Left ventricle myocardium superior (tissue), 1 donor: ENCODE measurements around the gene DNAJC10. TPM values are rescaled to one million over a fixed set of nuclear protein-coding genes. Genes with fewer than 3 reads are reported as not detected.

Experiments
- ATAC-seq: fragments of 200-7000 bp; cut with Tn5 transposase; one replicate; pipeline ENCODE4 v1.9.1; 2020; ENCODE audit warnings: mild to moderate bottlenecking, moderate library complexity
- DNase-seq: peaks from one replicate; pipeline ENCODE4 v3.0.0-alpha.2; 2020
- intact Hi-C: fragments of 100-400 bp; cut with micrococcal nuclease; formaldehyde crosslinking; loops from one replicate; pipeline ENCODE4 v1.11.0; 2022
- total RNA-seq: library from RNA; stranded (reverse); fragmentation: NEBNext Ultra II Directional; extraction: Animal tissue kit (Norgen Biotek cat#: 25700); gene quantifications from one replicate; pipeline ENCODE4 v1.2.1, GENCODE V29; 2021
- donor health status: DM: no; HTN: yes; CAD: no; lungs with severe emphysema.

DNAJC10 gene
- total RNA-seq, 1 donor from 2014 or later: 46.6 TPM

DNA sequence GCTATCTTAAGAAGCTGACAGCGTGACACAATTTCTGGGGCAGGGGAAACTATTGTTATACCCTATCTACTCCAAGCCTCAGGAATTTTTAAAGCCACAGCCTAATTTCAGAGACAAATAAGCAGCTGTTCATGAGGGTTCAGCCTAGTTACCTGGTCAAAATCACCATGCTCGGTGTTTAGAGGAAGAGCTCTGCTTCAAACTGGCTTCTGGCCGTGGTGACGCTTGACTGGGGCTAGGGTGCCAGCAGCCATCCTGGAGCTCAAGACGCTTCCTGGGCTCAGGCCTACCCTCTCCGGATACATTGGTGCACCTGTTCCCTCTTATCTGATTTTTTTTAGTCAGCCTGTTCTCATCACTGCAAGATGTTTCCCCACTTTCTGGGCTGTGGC lies 108.7 kb downstream of the DNAJC10 start:
- intact Hi-C loops: no loop called here
- ATAC-seq (no peak), DNase-seq (no peak)

GRCh38 chr2:182826064-182826463 lies 110.0 kb downstream of the DNAJC10 start:
- no peak for ATAC-seq
- no peak for DNase-seq
- intact Hi-C loops: no loop called here

DNA sequence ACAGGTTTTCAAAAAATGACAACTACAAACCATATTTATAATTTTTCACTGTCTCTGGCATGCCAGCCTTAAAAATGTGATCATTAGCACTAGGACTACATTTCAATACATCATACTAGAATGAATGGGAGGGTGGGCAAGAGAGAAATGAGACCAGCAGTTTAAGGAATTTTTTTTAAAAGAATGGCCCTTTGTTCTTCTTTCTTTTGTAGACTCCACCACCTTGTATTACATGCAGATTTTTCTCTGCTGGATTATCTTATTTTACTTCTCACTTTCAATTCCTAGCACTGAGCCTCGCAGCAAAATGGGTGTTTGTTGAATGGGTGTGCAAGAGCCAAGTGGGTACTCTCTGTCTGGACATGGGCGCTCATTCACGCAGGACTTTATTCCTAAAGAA lies 110.4 kb downstream of the DNAJC10 start:
- intact Hi-C loops: no loop called here
- no peak for ATAC-seq
- no peak for DNase-seq

GRCh38 chr2:182827182-182827879 lies 111.3 kb downstream of the DNAJC10 start:
- intact Hi-C loops: no loop called here
- ATAC-seq: no peak
- DNase-seq: no peak

- no peak for DNase-seq
Observed at GRCh38 chr2:182831101-182831500, 115.0 kb downstream of the DNAJC10 start.

GRCh38 chr2:182831921-182832320 lies 115.9 kb downstream of the DNAJC10 start:
- intact Hi-C loops: no loop called here
- DNase-seq: no peak
- no peak for ATAC-seq

More at GRCh38 chr2:182831101-182831500, 115.0 kb downstream of the DNAJC10 start:
- intact Hi-C loops: no loop called here
- no peak for ATAC-seq

GRCh38 chr2:182833084-182833854 lies 117.2 kb downstream of the DNAJC10 start:
- no peak for DNase-seq
- intact Hi-C loops: no loop called here
- ATAC-seq: no peak

DNA sequence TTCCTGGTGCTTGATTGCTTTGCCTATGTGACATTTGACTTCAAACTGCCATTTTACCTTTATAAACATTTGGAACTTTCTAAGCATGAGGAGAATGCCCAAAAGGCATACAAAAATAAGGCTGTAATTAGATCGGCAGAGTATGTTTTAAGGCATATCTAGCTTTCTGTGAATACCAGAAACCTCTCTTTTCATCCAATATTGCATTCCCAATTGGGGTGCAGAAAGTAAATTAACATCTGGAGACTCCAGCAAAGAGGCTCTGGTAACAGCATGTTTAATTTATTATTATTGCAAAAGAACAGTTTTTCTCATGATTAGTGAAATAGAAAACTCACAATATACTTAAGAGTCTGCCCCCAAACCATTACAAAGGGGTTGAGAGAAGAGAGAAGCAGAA lies 118.2 kb downstream of the DNAJC10 start:
- intact Hi-C loops: no loop called here
- DNase-seq (no peak), ATAC-seq (no peak)

DNA sequence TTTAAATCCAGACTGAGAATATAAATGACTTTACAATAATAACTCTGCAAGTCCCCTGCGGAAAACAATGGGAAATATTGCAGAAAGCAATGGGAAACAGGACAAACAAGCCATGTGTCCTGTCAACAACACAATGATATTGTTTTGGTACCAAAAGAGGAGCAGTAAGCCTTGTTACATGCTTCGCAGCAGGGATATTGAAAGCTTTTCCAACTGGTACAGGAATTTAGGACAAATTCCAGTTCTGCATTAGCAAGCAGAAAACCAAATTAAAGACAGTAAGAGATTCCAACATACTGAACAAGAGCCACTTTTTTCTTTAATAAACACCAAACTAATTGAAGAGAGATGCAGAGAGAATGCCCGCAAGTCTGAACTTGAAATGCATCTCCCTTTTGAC lies 120.4 kb downstream of the DNAJC10 start:
- intact Hi-C loops: no loop called here
- ATAC-seq (no peak), DNase-seq (no peak)

Other genes starting within 250 kb of the DNAJC10 start
- 1.1 TPM for gene FRZB, start 150.4 kb downstream of the DNAJC10 start, total RNA-seq